Testis (tissue), 3 donors: Measurements from ENCODE around the gene ZNF106. TPM values are rescaled to one million over a fixed set of nuclear protein-coding genes. Genes with fewer than 3 reads are reported as not detected.

Source experiments
- DNase-seq: peaks from one replicate; pipeline ENCODE4 v3.0.0-alpha.2; 2019
- H3K27ac ChIP-seq, 2 donors: fragments of 200-600 bp; sonication (generic); one replicate each; pipeline ENCODE4 v1.5.1; 2019
- H3K27me3 ChIP-seq: fragments of 200-600 bp; sonication (generic); one replicate; pipeline ENCODE4 v1.5.1; 2019
- H3K36me3 ChIP-seq: fragments of 200-600 bp; sonication (generic); one replicate; pipeline ENCODE4 v1.5.1; 2017; ENCODE audit warnings: low read depth; ENCODE audit errors: missing control alignments
- H3K4me1 ChIP-seq: fragments of 200-600 bp; sonication (generic); one replicate; pipeline ENCODE4 v1.5.1; 2019
- H3K4me3 ChIP-seq, 2 donors: fragments of 200-600 bp; sonication (generic); one replicate each; pipeline ENCODE4 v1.5.1; 2017 to 2019
- H3K9me3 ChIP-seq: fragments of 200-600 bp; sonication (generic); one replicate; pipeline ENCODE4 v1.5.1; 2017
- CTCF ChIP-seq, 3 experiments: fragments of 450-650 bp in 2 of 3; fragments of 200-600 bp in 1 of 3; sonication (generic) in 1 of 3; IDR thresholded peaks; one replicate each; pipeline ENCODE4 v1.5.1; 2016 to 2019; ENCODE audit warnings: antibody characterized with exemption in 3 of 3, mild to moderate bottlenecking in 2 of 3, moderate library complexity in 1 of 3
- POLR2A ChIP-seq: fragments of 450-650 bp; IDR thresholded peaks from one replicate; pipeline ENCODE4 v1.6.1; 2017; ENCODE audit warnings: antibody characterized with exemption, mild to moderate bottlenecking, moderate library complexity
- WGBS, 2 donors: methylation state at CpG; one replicate each; pipeline ENCODE4 v1.1.5; 2018; 5-methylcytosine and 5-hydroxymethylcytosine counted together
- intact Hi-C: fragments of 100-400 bp; cut with DNase I; formaldehyde crosslinking; loops from one replicate; pipeline ENCODE4 v1.15.1; 2023; ENCODE audit warnings: low total_unique reads
- polyA plus RNA-seq: library from polyadenylated mRNA; stranded (reverse); fragments of 350-450 nt; fragmentation: Illumina TruSeq; extraction: RNeasy Lipid Tissue Mini Kit (QIAGEN cat#74804); gene quantifications from one replicate; pipeline ENCODE4 v1.2.3, GENCODE V29; 2014; ENCODE audit warnings: low read depth, low replicate concordance; ENCODE audit not compliant: insufficient read depth
- small RNA-seq, 2 donors: library from RNA; depleted of rRNA; stranded (forward); fragments of <200 nt; gene quantifications; one replicate each; pipeline ENCODE3, GENCODE V24; 2016
- total RNA-seq, 2 donors: library from RNA; depleted of rRNA; stranded (reverse); fragments of >200 nt; gene quantifications; one replicate each; pipeline ENCODE4 v1.2.3, GENCODE V29; 2016

ZNF106 gene
- total and polyA plus RNA-seq, 3 donors from 2014 or later: 51.4 to 95.4 (median 84.4) TPM

GRCh38 chr15:42363487-42363886 lies 127.5 kb downstream of the ZNF106 start:
- H3K9me3 ChIP-seq: no peaks in the 10 kb centered on the region
- no peaks in the 10 kb centered on the region for H3K36me3 ChIP-seq
- no peak overlapping the region for H3K27ac ChIP-seq
- TF ChIP-seq POLR2A: no peak
- TF ChIP-seq CTCF (IDR thresholded peaks at IDR 0.05): no peak
- no peak overlapping the region for H3K4me3 ChIP-seq
- no peak for DNase-seq
- intact Hi-C loops: no loop called here
- 88 to 96% methylated on average over 3 of the region's 3 CpGs for whole genome bisulfite sequencing, 2 donors
- H3K4me1 ChIP-seq: no peaks in the 10 kb centered on the region
- no peaks in the 10 kb centered on the region for H3K27me3 ChIP-seq

Small RNA genes within 50 kb of the gene (small RNA-seq; reads per million reads assigned to genes)
- 0 reads per million in 2 donors for gene RNU6-188P

Other genes with a start within 250 kb of the ZNF106 start
- 10 to 100 TPM; 54.8 to 63.4 TPM for gene GANC, start 217.9 kb downstream of the ZNF106 start, total RNA-seq
- gene GANC, start 217.9 kb downstream of the ZNF106 start, polyA plus RNA-seq: 37.6 TPM
- gene TMEM87A, start 217.7 kb downstream of the ZNF106 start, total RNA-seq: 10 to 100 TPM; 79.5 to 92.9 TPM
- 64.2 TPM for gene TMEM87A, start 217.7 kb downstream of the ZNF106 start, polyA plus RNA-seq
- gene CAPN3, start 131.6 kb downstream of the ZNF106 start, total RNA-seq: 10 to 100 TPM; 33.6 to 60.4 TPM
- gene CAPN3, start 131.6 kb downstream of the ZNF106 start, polyA plus RNA-seq: 53.0 TPM
- 100 to 1,000 TPM in 1 of 2 donors, 10 to 100 TPM in 1; 99.4 to 101 TPM for gene SNAP23, start 4.5 kb upstream of the ZNF106 start, total RNA-seq
- 114 TPM for gene SNAP23, start 4.5 kb upstream of the ZNF106 start, polyA plus RNA-seq
- gene LRRC57, start 57.7 kb upstream of the ZNF106 start, total RNA-seq: 10 to 100 TPM; 26.7 to 35.4 TPM
- gene LRRC57, start 57.7 kb upstream of the ZNF106 start, polyA plus RNA-seq: 15.5 TPM
- 10 to 100 TPM; 24.4 to 33.5 TPM for gene HAUS2, start 57.7 kb upstream of the ZNF106 start, total RNA-seq
- 21.5 TPM for gene HAUS2, start 57.7 kb upstream of the ZNF106 start, polyA plus RNA-seq
- gene STARD9, start 84.5 kb upstream of the ZNF106 start, total RNA-seq: 100 to 1,000 TPM; 132 to 137 TPM
- gene STARD9, start 84.5 kb upstream of the ZNF106 start, polyA plus RNA-seq: 41.1 TPM
- gene CDAN1, start 246.0 kb upstream of the ZNF106 start, total RNA-seq: 10 to 100 TPM; 27.5 to 43.5 TPM
- 17.1 TPM for gene CDAN1, start 246.0 kb upstream of the ZNF106 start, polyA plus RNA-seq